NCI-H1417 treated with DMSO at 0.1 percent for 48 hours (cell line): ENCODE data around the gene TSEN2.
"Not testable (repeated sequence)": the region's sequence is repeated elsewhere in the genome, so short reads cannot be mapped to it uniquely, and the experiment has no call there.

ENCODE experiments used
- DNase-seq: peaks from one replicate; lab custom pipeline; 2025; lab: John Stamatoyannopoulos, UW

Gene TSEN2

GRCh38 chr3:12472000-12472610 is 12.2 kb upstream of the TSEN2 start:
- no peak for DNase-seq

DNA sequence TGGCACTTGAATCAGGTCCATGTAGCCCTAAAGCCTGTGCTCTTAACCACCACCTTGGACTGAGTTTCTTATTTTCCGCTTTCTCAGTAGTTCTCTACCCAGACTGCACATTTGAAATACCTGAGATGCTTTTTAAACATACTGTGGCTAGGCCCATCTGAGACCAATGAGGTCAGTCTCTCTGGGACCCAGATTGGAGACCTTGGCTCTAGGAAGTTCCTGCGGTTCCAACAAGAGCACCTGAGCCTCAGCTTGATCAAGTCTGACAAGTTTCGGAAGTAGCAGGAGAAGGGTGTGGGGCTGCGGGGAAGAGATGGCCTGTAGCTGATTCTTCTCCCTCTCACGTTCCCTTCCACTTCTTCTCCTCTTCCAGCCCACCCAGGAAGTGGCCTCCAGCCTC is 11.5 kb upstream of the TSEN2 start:
- DNase-seq: no peak

DNA sequence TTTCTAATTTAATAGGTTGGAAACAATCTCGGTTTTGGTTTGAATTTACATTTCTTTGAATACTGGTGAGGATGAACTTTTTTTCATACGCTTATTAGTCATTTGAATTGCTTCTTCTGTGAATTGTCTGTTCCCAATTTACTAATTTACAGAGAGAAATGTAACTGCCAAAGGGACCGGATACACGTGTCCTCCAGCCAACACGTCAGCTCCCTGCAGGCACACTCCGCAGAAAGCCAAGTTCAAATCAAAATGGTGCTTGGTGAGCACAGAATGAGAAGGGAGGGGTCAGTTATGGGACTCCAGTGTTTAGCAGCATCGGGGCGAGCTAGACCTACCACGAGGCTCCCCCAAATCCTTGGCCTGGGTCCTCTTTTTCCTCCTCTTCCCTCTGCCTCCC is 10.8 kb upstream of the TSEN2 start:
- DNase-seq: no peak

- DNase-seq: no peak
Observed at GRCh38 chr3:12476238-12476897, 7.9 kb upstream of the TSEN2 start.

DNA sequence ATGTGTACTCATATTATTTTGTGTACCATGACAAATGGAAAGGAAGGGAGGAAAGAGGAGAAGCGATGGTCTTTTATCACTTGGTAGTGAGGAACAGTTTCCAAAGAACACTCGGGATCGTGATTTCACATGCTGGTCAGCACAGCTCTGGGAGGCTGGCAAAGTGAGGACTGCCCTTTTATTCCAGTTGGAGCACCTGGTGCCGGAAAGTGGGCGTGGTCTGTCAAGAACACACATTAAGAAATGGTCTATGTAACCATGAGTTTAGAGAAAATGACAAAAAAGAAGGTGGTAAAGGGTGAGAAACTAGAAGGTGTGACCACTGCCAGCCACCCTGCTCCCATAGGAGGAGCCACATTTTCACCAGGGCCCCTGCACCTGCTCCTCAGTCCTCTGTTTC is 7.0 kb upstream of the TSEN2 start:
- no peak for DNase-seq

- no peak for DNase-seq
Observed at GRCh38 chr3:12478326-12478725, 6.0 kb upstream of the TSEN2 start.

- not testable (repeated sequence) for DNase-seq
Observed at GRCh38 chr3:12479198-12479597, 5.1 kb upstream of the TSEN2 start.

GRCh38 chr3:12479919-12480427 is 4.3 kb upstream of the TSEN2 start:
- no peak for DNase-seq

DNA sequence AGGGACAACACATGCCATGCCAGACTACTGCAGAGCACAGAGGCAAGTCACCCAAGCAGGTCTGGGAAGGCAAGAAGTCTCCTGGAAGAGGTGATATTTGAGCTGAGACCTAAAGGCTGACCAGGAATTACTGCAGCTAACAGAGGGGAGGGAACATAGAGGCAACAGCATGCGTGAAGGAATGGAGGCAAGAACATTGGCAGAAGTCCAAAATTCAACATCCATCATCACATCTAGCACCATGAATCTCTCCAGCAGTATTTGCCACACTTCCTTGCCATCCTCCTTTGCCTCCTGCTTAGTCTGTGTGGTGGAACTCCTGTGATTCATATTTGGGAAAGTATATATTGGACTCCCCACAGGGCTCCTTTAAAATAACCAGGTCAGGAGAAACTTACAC is 870 bp upstream of the TSEN2 start:
- DNase-seq: no peak

DNA sequence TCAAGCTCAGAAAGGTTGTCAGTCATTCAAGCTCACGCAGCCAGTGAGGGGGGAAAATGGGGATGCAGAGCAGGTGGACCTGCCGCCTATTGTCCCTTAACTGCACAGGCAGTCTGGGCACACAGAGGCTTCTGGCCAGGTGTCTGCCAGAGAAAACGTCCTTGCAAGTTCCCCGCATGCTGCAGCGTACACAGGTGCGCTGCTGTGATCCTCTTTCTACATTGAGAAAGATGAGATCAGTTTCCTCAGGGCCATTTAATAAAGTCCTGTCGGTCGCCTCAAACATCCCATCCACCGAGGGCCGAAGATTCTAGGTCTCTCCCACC is 445 bp upstream of the TSEN2 start:
- DNase-seq: no peak

- DNase-seq: no peak
Observed at GRCh38 chr3:12484983-12485327, 675 bp downstream of the TSEN2 start.

GRCh38 chr3:12486001-12486400 is 1.7 kb downstream of the TSEN2 start:
- DNase-seq: no peak

- DNase-seq: no peak
Observed at GRCh38 chr3:12486916-12487315, 2.6 kb downstream of the TSEN2 start.

DNA sequence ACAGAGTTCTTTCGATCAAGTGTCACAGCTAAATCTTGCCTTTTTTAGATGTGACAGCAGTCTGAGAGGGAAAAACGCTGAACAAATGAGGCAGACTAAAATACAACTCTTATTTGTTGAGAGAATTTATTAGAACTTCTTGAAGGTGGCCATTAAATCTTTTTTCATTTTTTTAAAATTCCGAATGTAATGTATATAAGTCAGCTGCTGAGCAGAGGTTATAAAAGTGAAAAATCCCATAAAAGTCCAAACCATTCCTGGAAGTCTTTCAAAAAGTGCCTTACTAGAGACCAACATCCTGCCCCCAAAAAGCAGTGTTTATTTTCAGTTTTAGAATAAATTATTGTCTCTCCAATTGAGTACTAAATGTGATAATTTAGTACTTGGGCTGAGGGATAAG is 3.1 kb downstream of the TSEN2 start:
- DNase-seq: no peak

DNA sequence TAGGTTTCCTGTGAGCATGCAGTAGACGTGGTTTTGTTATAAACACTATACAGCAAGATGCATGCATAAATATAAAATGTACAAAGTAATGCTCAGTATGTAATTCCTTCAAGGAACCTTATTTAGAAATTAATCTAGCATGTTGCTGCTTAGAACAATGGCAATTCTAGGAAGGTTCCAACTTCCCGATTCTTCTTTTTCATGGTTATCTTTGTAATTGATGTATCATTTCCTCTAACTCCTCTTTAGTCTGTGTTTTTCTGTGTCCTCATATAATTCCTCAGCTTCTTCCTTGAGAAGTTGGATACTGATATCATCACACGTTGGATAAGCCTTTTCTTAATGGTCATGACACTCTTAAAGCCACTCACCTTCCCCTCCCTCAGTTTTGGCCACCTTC is 3.5 kb downstream of the TSEN2 start:
- no peak for DNase-seq

DNA sequence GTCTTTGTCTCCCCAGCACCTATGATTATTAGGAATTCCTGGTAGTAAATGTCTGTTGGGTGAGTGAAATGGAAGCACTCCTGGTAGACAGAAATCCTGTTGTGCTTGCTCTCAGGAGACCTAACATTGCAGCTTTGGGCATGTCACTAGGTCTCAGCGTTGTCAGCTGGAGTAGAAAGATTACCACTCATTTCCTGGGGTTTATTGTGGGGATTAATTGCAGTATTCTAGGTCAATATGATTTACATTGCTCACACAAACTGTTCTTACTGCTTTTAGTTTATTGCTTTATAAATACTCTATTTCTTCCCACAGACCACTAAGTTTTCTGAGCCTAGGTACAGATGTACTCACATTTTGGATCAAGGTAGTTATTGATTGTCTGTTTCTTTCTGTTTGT is 5.1 kb downstream of the TSEN2 start:
- no peak for DNase-seq

- DNase-seq: no peak
Observed at GRCh38 chr3:12489832-12490231, 5.6 kb downstream of the TSEN2 start.

DNA sequence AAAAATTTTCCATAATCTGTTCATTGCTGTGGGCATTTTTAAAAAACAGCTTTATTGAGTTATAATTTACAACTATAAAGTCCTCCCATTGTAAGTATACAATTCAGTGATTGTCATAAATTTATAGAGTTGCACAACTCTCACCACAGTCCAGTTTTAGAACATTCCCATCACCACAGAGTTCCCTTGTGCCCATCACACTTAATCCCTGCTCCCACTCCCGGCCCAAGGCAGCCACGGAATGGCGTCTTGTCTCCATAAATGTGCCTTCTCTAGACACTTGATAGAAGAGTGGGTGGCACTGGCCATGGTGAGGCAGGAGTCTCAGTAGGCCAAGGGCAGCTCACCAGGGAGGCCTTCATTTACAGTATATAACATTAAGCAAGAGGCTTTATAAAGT is 6.3 kb downstream of the TSEN2 start:
- no peak for DNase-seq

DNA sequence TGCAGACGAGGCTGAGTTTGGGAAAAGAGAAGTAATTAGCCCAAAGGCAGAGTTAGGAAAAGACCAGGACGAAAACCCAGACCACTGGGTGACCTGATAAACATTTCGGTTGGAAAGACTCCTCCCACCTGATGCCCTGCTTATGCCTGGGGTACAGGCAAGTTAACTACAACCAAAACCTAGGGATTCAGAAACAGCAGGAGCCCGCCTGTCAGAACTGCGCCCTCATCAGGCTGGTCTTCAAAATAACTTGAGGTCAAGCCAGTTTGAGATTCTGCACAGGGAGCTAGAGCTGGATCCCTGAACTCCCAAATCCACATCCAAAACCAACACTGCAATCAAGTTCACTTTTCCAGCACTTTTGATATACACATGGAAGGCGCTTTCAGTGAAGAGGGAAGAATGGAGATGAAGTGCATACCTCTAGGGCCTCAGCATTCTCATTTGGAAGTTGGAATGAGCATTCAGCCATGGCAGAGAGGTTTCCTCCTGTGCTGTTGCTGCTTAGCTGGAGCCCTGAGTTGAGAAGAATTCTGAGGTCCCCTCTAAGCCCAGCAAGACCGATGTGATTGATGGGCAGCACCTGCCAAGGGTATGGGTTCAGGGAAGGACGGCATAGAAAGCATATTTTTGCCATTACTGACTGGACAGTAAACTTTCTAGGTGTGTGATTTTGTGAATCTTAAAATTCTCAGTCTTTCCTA is 11.6 kb downstream of the TSEN2 start:
- no peak for DNase-seq

GRCh38 chr3:12496453-12496761 is 12.1 kb downstream of the TSEN2 start:
- DNase-seq: no peak

- no peak for DNase-seq
Observed at GRCh38 chr3:12499474-12499873, 15.2 kb downstream of the TSEN2 start.

GRCh38 chr3:12501360-12502020 is 17.2 kb downstream of the TSEN2 start:
- no peak for DNase-seq
